HG03280 (cell line): ENCODE measurements around the gene HSF2BP.
"Not testable (repeated sequence)": the region's sequence is repeated elsewhere in the genome, so short reads cannot be mapped to it uniquely, and the experiment has no call there.

Experiments
- ATAC-seq: cut with Tn5 transposase; IDR thresholded peaks from one replicate; pipeline ENCODE4 v1.9.1; 2021; ENCODE audit warnings: mild to moderate bottlenecking, moderate library complexity; ENCODE audit not compliant: unreplicated experiment

The HSF2BP gene

GRCh38 chr21:43600642-43601402 is 58.5 kb downstream of the HSF2BP start:
- no peak for ATAC-seq

DNA sequence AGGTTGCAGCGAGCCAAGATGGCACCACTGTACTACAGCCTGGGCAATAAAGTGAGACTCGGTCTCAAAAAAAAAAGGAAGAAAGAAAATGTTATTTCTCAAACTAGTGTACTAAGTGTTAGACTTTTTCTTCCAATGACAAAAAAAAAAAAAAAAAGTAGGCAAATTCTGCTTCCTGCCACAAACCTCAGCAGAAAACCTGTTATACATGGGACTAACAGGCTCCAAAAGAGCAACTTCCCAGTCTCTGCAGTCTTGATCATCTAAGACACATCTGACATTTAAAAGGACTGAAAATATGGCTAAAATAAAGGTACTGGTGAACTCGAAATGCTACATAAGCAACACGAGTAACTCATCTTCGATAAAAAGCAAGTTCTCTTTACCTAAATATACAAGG is 59.6 kb downstream of the HSF2BP start:
- no peak for ATAC-seq

GRCh38 chr21:43598416-43599120 is 60.7 kb downstream of the HSF2BP start:
- no peak for ATAC-seq

DNA sequence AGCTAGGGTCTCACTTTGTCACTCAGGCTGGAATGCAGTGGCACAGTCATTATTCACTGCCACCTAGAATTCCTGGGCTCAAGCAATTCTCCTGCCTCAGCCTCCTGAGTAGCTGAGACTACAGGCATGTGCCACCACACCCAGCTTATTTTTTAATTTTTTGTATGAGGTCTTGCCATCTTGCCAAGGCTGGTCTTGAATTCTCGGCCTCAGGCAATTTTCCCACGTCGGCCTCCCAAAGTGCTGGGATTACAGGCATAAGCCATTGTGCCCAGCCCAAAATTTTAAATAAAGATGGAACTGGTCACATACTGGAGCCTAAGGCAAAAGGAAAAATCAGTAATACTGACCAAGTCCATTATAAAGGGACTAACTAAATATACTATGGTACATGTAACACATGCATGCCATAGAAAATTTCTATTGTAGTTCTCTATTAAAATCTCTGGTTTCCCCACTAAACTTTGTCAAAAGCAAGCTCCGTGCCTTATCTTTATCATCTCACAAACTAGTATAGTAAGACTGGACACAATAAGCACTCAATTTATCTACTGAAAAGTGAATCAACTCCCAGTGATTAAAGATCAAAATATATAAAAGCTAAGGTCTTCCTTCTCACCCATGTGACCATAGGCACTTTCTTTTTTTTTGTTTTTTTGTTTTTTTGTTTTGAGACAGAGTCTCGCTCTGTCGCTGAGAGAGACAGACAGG is 61.6 kb downstream of the HSF2BP start:
- ATAC-seq, result no peak

GRCh38 chr21:43597052-43597451 is 62.2 kb downstream of the HSF2BP start:
- ATAC-seq, result no peak

- ATAC-seq, result no peak
These were observed 62.7 kb downstream of the HSF2BP start for GRCh38 chr21:43596616-43597015.

GRCh38 chr21:43595769-43596168 is 63.5 kb downstream of the HSF2BP start:
- ATAC-seq, result not testable (repeated sequence)

DNA sequence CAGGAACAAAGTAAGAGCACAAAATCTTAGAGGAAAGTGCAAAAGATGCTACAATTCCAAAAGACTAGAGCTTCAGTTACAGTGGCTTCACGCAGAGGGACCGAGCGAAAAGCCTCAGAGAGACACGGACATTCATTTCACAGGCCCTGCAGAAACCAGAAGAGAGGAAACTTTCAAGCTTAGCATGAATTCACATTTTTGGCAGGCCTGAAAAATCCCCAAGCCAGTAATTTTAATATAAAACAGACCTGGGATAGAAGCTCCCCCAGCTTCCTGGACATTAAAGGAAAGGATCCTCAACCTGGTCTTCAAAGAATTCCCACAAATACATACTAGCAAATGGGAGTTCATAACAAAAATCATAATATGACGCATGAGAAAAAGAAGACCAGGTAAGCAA is 66.2 kb downstream of the HSF2BP start:
- no peak for ATAC-seq

DNA sequence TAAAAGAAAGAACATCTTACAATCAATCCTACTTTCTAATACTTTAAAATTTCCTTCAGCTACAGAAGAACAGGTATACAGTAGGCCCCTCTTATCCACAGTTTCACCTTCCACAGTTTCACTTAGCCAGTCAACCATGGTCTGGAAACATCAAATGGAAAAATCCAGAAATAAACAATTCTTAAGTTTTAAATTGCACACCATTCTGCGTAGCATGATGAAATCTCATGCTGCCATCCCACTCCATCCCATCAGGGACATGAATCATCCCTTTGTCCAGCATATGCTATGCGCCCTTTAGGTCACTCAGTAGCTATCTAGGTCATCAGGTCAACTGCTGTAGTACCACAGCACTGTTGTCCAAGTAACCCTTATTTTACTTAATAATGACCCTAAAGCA is 67.7 kb downstream of the HSF2BP start:
- ATAC-seq, result no peak

DNA sequence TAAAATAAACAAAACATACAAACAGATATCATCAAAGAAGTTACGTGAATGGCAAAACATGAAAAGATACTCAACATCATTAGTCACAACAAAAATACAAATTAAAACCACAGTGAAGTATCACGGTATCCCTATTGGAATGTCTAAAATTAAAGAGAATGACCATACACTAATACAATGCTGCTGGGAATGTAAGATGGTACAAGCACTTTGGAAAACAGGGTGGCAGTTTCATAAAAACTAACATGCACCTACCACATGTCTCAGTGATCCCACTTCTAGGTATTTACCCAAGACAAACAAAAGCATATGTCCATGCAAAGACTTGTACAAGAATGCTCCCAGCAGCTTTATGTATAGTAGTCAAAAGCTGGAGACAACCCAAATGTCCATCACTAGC is 69.1 kb downstream of the HSF2BP start:
- no peak for ATAC-seq

- ATAC-seq, result no peak
These were observed 70.3 kb downstream of the HSF2BP start for GRCh38 chr21:43588957-43589356.

DNA sequence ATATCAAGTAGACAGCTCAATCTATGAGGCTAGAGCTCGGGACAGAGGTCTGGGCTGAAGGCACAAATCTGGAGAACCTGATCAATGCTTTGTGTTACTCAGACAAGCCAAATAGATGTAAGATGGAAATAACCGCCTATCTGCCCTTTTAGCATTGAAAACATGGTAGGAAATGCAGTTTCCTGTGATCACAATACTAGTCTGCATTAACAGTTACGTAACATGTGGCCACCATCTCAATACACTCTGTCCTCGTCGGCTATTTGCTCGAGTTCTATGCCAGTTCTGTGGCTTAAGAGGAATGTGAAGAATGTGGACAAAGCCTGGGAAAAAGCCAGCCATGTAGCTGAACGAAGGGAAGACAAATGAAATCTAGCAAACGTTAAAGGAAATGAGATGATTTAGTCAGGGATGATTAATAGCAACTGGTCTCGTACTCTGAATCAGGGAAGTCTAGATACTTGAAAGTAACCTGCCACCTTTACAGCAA is 73.3 kb downstream of the HSF2BP start:
- ATAC-seq, result no peak

GRCh38 chr21:43585514-43585913 is 73.8 kb downstream of the HSF2BP start:
- no peak for ATAC-seq

GRCh38 chr21:43581453-43581852 is 77.8 kb downstream of the HSF2BP start:
- ATAC-seq, result no peak

DNA sequence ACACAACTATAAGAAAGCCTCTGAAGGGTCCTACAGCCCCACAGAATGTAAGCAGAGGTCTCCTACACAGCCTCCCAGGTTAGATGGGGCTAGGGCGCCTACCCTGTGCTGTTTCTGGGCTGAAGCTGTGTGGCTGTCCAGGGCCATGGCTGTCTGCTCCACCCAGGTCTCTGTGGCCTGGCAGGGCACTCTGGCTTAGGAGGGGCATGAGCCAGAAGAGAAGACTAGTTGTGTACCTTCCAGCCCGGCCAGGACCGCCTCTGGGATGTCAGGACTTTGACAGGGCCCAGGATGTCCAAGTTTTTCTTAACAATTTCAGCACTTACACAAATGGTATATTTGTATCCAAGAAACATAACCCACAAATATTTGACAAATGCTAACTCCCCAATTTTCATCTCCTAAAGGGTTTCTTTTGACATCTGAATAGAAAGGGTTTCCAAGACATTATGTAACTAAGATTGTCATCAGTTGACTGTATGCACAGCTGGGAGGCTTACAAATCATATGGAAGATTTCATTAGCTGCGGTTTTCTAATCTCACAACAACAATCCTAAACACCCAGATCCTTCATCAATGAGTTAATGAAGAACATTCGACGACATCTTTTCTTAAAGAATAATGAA is 80.5 kb downstream of the HSF2BP start:
- ATAC-seq, result no peak

DNA sequence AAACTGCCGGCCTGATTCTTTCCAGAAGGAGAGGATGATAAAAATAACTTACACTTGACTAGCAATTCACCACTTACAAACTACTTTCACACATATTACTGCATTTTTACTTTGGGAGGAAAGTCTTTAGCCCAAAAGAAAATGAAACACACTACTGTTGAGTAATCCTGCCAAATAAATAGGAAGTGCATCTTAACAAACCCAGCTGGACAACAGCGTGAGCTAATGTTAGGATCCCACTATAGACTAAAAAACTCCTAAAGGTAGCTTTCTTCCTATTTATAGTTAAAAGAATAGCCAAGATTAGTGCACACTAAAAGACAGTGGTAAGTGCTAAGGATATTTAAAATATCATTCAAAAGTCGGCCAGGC is 83.8 kb downstream of the HSF2BP start:
- no peak for ATAC-seq

GRCh38 chr21:43574741-43575472 is 84.4 kb downstream of the HSF2BP start:
- ATAC-seq, result no peak

- ATAC-seq, result no peak
These were observed 85.4 kb downstream of the HSF2BP start for GRCh38 chr21:43573921-43574320.

GRCh38 chr21:43572446-43572845 is 86.8 kb downstream of the HSF2BP start:
- no peak for ATAC-seq

DNA sequence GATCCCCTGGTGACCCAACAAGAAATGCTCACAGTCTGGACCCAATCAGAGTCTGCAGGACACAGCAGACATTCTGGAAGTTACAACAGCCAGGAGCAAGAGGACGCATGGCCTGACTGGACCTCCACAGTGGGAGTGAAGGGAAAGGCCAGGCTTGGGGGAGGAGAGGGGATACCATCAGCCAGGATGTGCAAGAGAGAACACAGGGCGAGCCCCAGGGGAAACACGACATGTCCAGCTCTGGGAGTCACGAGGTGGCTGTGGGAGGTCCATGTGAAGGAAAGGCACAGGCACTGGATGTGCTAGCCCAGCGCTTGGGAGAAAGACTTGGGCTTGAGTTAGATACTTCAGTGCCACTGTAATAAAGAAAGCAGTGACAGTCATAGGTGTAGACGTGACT is 87.3 kb downstream of the HSF2BP start:
- ATAC-seq, result no peak

GRCh38 chr21:43570195-43570594 is 89.1 kb downstream of the HSF2BP start:
- ATAC-seq, result not testable (repeated sequence)
